Glomerular endothelial cell (primary cell): ENCODE measurements around the gene CAPN13. TPM values are rescaled to one million over a fixed set of nuclear protein-coding genes. Genes with fewer than 3 reads are reported as not detected.
"Not testable (repeated sequence)": the region's sequence is repeated elsewhere in the genome, so short reads cannot be mapped to it uniquely, and the experiment has no call there.

ENCODE experiments used
- DNase-seq: peaks from one replicate; pipeline ENCODE4 v3.0.0-alpha.2; 2011; ENCODE audit warnings: low read depth, low spot score; ENCODE audit errors: extremely low read depth
- total RNA-seq: library from RNA; depleted of rRNA; stranded (reverse); fragments of >200 nt; gene quantifications from 2 replicates; pipeline ENCODE4 v1.2.3, GENCODE V29; 2015

The CAPN13 gene
- total RNA-seq, 1 donor from 2014 or later, result not detected

DNA sequence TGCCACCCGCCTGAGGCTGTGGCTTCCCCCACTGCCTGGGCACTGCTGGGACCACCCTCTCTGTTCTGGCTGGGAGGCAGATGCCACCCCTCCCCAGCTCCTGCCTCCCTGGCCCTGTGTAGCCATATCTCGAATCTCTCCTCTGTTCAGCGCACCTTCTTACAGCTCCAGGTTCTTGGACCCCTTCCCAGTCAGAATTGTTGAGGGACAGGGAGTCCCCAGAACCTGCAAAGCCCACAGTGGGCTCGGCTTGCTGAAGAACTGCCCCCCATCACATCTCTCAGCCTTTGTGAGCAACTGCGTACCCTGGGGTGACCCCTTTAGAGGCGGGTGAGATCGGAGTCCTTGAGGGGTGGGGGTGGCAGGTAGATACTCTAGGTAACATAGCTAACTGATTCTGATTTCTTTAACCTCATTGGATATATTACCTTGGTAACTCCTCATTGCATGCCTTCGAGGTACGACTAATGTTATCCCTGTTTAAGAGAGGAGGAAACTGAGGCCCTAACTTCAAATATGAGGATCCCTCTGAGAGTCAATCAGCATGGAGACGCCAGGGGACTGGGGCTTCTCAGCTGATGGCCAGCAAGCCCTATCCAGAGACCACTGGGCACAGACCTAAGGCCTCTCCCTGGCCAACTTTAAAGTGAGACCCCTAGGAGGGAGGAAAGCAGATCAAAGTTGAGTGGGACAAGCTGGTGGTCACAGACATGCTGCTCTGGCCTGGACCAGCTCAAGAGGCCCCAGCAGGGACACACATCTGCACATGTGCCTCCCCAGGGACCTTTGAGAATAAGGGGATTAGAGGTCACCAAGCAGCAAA lies 101.3 kb downstream of the CAPN13 start:
- no peak for DNase-seq

DNA sequence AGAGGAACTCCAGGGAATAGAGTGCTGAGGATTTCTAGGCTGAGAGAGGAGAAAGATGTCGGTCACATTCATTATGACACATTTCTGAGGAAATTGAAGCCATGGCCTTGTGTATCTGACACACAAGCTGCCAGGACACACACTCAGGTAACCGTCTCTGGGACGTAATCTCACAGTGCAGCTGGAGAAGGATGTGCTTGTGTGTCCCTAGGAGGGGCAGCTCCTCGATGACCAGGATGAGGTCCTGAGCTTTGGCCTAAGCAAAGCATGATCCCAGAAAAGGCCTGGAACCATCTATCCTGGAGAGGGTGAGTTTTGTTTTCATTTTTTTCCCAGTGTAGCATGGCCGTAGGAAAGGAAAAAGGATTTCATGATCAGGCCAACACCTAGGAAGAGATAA lies 102.2 kb downstream of the CAPN13 start:
- no peak for DNase-seq

DNA sequence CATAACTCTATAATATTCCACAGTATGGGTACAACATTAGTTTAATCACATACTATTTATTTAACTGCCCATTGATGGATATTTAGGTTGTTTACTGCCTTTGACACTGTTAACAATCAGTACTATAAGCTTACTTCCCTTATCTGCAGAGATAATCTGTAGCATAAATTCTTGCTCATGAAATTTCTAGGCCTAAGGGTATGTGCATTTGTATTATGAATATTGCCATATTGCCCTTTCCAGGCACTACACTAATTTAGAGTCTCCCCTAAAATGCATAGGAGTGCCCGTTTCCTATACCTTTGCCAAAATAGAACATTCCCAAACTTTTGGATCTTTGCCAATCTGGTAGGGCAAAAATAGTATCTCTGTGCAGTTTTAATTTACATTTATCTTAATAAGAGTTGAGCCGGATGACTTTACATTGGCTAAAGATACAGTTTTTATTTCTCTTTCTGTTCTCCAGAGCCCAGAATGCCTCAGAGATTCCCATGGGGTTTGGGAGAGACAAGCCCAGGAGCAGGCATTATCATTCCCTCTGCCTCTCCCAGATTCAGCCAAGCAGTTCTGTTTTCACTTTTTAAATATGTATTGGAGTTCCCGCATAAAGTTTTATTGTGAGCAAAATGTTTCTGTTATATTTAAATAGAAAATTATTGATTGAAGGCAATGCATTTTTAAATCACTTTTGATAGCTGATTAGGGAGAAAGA lies 102.8 kb downstream of the CAPN13 start:
- DNase-seq, result no peak

DNA sequence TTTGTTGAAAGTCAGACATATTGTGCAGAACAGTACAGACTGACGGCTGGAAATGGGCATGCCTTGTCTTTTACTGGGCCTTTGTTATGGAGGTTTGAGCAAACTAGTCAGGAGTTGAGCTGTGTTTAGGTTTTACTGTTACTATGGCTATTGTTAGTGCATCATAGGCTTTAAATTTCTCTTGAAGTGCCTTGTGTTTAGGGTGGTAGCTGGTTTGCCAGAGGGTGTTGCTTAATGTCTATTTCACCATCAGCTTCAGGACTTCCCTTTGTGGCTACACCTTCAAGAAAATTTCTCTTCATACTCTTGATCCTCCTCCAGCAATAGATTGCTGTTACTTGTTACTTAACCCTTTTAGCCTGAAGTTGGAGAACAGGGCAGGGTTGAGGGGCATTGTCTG lies 104.6 kb downstream of the CAPN13 start:
- no peak for DNase-seq

DNA sequence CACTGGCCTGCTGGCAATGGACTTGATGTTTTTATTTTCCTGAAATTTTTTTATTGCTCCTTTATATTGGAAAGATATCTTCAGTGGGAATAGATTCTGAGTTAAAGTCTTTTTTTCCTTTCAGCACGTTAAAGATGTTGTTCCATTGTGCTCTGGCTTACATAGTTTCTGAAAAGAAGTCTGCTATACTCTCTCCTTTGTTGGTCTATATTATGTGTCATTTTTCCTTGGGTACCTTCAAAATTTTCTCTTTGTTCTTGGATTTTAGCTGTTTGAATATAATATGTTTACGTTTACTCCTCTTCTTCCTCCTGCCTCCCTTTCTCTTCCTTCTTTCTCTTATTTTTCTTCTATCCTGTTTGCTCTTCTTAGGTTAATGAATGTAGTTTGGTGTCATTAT lies 105.5 kb downstream of the CAPN13 start:
- no peak for DNase-seq

DNA sequence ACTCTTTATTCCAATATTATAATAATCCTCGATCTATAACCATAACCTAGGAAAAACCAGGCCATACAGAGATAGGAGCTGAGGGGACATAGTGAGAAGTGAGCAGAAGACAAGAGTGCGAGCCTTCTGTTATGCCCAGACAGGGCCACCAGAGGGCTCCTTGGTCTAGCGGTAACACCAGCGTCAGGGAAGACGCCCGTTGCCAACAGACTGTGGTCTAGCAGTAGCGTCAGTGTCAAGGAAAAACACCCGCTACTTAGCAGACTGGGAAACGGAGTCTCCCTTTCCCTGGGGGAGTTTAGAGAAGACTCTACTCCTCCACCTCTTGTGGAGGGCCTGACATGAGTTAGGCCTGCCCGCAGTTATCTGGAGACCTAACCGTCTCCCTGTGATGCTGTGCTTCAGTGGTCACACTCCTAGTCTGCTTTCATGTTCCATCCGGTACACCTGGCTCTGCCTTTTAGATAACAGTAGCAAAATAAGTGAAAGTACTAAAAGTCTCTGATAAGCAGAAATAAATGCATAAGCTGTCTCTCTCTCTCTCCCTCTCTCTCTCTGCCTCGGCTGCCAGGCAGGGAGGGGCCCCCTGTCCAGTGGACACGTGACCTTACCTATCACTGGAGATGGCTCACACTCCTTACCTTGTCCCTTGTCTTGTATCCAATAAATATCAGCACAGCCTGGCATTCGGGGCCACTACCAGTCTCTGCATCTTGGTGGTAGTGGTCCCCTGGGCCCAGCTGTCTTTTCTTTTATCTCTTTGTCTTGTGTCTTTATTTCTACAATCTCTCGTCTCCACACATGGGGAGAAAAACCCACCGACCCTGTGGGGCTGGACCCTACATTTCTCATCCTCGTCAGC lies 109.8 kb downstream of the CAPN13 start:
- not testable (repeated sequence) for DNase-seq

DNA sequence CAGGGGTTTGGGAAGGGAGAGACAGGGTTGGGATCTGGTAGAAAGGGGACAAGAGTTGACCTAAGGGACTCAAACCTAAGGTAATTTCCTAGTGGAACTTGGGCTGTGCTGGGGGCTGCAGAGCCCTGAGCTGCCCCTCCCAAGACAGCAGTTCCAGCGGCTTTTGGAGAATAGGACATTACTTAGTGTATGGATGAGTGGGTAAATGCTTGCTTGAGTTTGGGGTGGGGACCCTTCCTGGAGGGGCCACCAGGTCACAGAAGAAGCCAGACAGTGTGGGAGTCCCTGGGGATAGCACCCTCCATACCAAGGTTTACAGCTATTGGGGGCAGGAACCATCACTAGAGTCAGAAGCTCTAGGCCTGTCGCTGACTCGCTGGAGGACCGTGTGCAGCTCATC lies 111.5 kb downstream of the CAPN13 start:
- DNase-seq, result no peak

DNA sequence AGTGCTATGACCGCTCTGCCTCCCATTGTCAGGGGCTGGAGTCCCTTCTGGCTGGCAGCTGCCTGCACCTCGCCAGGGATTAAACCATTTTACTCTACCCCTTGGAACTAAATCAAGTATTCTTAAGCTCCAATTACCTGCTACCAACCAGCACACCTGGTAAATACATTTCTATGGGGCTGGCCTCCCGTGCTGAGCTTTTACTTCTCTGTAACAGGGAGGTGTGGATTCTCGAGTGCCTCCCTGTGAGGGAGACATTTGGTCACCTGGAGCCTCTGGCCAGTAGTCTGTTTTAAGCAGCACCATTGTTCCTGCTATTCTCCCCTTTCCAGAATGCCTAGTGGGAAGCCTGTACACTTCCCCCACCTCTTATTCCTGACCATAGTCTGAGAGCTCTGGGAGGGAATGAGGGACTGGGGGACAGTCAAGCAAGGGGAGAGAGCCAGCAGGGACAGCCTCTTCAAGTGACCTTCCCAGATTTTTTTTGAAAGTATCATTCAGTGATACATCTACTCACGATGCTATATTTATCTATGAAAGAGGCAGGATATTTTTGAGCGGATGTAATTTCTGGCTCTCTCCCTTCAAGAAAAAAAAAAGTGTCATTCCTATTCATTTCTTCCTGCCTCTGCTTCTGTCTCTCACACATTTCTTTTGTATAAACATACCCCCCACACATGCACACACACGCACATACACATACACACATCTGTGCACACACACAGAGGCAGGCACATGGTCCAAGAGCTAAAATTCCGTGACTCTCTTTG lies 112.8 kb downstream of the CAPN13 start:
- no peak for DNase-seq

DNA sequence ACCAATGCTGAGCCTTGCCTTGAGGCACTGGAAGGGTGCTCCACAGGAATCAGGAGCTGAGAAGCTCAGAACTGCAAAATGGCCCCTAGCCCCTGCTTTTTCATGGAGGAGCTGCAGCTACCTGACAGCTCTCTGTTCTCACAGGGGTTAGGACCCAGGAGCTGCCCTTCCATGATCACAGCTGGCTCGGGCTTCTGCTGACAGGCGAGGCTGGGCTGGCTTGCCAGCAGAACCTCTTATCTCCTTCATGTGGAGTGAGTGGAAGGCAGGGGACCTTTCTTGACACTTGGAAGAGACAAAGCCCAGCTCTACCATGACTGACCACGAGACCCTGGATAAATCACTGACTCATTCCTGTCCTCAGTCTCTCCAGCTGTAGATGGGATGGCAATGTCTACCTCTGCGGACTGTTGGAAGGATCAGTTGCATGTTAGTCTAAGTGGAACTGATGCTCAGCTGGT lies 113.4 kb downstream of the CAPN13 start:
- no peak for DNase-seq

DNA sequence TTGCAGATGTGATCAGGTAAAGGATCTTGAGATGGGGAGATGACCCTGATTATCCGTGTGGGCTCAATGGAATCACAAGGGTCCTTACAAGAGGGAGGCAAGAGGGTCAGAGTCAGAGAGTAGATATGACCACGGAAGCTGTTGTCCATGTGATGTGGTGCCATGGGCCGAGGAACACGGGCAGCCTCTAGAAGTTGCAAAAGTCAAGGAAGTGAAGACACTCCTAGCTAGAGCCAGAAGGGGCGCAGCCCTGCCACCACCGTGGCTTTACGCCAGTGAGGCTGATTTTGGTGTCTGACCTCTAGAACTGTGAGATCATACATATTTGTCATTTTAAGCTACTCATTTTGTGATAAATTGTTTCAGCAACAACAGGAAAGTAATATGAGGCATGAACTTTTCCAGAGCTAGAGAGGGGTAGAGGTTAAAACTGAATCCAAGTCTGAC lies 114.4 kb downstream of the CAPN13 start:
- DNase-seq, result no peak

DNA sequence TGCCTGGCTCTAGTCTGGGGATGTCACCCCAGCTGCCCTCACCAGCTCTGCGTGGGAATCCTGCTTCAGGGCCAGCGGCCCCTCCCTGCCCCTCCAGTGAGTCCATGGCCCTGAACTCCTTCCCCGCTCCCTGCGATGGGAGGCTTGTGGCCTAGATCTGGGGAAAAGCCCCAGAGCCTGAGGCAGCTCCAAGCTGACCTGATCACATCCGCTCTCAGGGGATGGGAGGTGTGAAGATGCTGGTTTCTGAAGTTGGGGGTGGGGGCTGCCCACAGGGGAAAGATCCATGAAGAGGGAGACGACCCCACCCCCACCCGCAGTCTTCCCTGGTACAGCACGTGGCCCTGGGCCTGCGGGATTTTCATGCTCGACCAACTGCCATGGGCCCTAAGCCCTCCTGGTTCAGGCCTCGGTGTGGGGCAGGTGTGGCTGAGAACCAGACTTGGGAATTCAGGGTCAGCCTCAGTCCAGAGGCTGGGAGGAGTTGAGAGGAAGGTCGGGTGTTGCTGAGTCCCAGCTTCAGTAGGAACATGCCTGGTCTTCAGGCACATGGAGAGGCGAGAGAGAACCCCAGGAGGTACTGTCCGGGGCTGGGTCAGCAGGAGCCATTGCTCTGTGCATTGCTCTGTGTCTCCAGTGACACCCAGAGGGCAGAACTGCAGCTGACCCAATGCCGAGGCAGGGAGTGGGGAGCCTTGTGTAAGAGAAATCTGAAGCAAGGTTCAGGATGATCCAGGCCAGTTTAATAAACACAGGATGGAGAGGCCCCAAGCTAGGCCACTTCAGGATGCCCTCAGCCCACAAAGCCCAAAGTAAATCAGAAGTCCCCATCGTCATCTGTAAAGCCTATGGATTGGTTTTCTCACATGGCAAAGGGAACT lies 115.1 kb downstream of the CAPN13 start:
- DNase-seq, result no peak

DNA sequence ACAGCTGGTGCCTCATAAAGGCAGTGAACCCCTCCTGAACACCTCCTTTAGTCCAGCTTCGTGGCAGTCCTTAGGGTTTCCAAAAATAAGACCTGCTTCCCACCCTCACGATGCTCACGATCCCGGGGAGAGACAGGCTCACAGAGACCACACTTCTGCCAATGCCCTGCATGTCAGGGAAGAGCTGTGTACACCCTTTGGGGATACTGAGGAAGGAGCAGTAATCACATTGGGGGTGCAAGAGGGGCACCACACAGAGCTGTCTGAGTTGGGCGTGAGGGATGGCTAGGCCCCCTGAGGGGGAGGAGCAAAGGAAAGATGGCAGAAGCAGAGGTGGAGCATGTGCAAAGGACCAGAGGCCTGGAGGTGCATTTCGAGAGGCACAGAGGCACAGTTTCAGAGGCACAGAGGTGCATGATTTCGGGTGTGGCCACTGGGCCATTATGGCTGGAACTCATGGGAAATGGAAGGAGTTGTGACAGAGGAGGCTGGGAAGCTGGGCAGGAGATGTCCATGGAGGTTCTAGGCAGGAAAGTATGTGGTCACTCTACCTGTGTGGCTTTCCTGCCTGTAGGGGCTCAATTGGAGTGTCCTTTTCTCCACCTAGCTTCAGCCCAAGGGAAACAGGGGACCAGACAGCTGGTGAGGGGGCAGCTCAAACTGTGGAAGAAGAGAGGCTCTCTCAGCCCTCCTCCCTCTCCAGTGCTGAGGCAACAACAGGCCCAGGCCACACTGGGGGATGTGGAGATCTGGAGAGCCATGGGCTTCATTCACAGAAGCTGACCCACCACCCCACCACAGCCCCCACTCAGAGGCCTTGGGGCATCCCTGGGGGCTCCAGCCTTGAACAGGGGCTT lies 115.9 kb downstream of the CAPN13 start:
- no peak for DNase-seq

DNA sequence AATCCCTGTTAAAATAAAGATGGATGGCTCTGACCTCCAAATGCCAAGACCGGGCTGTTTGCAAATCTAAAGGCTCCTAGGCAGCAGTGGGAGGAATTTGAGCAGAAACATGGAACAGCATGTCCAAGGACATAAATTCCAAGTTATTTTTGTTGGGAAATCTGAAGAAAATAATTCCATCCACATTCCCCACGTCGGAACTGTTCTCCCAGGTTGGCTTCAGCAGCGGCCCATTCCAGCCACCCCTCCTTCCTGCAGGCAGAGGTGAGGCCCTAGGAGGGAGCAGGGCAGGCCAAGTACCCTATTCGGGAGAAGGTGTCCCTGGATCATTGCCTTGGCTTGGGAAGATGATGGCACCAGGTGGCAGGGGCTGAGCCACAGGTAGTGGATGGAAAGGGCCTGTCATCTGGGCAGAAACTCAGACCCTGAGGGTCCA lies 117.1 kb downstream of the CAPN13 start:
- DNase-seq, result no peak

DNA sequence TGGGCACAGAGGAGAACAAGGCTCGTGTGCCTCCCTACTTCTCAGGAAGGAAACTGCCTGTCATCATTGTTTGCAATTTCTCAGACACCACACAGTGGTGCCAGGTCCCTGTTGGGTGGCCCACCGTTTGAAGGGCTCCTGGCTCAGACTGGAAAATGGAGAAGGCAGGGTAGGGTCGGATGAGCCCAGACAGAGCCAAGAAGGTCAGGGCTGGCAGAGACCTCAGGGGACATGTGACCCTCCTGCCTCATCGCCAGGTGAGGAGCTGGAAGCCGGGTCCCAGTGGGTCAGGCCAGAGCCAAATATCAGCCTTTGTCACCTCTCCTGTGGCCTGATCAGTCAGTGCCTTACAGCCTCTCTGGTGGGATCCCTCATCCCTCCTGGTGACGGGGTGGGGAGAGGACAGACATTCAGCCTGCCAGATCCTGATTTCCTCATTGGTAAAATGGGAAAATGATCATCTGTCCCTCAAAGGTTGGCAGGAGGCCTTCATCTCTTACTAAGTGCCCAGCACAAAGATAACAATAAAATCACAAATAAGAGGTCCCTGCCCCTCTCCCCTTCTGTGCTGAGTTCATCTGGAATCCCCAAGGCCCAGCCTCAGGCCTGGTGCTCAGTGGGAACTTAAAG lies 117.6 kb downstream of the CAPN13 start:
- DNase-seq, result no peak

DNA sequence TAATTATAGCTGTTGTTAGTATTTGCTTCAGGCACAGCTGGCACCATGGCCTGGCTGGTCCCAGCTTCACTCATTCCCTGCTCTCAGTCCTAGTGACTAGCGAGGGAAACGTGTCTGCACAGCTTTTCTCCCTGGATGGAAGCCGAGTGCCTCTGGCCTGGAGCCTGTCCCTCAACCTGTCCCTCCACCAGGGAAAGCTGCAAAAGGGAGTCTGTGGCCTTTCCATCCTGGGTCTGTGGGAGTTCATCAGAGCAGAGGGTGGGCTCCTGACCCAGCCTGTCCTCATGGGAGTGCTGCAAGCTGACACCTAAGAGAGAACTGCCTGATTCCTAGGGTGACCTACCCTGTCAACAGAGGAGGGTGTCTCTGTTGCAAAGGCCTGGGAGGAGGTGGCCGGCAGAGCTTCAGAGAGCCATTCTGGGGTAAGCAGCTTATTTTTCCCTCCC lies 118.3 kb downstream of the CAPN13 start:
- no peak for DNase-seq

DNA sequence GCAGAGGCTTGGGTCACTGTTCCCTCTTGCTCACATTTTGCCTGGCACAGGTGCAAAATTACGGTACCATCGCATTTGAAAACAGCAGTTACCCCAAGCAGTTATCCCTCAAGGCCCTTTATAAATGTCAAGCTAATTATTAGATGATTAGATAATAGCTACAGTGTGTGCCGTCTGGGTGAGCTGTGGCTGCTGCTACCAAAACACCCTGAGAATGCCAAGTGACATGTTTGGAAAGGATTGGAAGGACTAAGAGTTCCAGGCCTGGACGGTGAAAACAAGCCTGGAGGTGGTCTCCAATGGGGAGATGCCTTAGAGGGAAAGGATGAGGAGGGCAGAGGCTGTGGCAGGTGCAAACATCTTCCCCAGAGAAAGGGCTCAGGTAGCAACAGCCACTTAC lies 120.6 kb downstream of the CAPN13 start:
- DNase-seq, result no peak

DNA sequence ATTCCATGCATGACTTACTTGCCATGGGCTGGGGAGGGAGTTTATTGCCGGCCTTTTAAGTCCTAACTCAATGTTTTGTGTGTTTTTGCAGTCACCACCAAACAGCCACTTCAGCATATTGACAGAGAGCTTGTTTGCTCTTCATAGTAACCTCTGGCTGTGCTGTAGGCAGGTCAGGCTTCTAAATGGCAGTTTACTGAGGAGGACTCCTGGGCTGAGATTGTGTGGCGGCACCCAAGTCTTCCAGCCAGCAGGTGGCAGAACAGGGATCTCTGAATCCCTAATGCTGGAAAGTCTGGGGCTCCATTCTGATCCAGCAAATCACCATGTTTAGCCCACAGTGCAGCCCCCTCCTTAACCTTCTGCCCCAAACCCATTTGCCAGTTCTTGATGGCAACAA lies 121.2 kb downstream of the CAPN13 start:
- DNase-seq, result no peak

DNA sequence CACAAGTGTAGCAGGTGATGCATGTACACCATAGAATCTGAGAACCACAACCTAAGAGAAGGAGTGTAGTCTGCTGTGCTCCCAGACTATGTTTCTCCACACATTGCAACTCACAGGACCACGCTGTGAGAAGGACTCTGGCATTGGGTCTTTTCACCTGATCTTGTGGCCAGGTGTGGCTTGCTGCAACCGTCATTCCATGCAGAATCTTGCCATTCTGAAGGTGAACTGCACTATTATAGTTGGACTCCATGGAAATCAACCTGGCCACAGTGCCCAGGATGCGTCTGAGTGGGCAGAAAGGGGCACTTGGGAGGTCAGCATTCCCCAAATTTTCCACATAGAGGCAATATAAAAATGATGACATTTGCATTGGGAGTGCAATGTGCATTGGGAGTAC lies 122.2 kb downstream of the CAPN13 start:
- DNase-seq, result no peak
